ENCODE data around the gene AFF2.

DNA sequence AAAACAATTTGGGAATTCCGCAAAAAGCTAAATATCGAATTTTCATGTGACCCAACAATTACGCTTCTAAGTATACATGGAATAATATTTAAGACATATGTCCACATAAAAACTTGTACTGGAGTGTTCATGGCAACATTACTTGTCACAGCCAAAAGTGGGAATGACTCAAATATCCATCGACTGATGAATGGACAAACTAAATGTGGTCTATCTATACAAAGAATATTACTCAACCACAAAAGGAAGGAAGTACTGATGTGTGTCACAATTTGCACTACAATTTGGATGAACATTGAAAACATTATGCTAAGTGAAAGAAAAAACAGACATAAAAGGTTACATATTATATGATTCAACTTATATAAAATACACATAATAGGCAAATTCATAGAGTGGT is 71.9 kb downstream of the AFF2 start:
- TF ChIP-seq POLR2A (IDR thresholded peaks at IDR 0.05; ENCODE audit: low read length) (no peak), GATA1 (IDR thresholded peaks at IDR 0.05; ENCODE audit: low read depth, low read length) (no peak)

Measured in erythroblast (primary cell).